ENCODE measurements around the gene SH2B2.
"Not testable (repeated sequence)": the region's sequence is repeated elsewhere in the genome, so short reads cannot be mapped to it uniquely, and the experiment has no call there.

The SH2B2 gene

GRCh38 chr7:102306916-102307677, 20.4 kb downstream of the SH2B2 start:
- DNase-seq, result peak; percentile 94

GRCh38 chr7:102310414-102310815, 23.7 kb downstream of the SH2B2 start:
- no peak for DNase-seq

DNA sequence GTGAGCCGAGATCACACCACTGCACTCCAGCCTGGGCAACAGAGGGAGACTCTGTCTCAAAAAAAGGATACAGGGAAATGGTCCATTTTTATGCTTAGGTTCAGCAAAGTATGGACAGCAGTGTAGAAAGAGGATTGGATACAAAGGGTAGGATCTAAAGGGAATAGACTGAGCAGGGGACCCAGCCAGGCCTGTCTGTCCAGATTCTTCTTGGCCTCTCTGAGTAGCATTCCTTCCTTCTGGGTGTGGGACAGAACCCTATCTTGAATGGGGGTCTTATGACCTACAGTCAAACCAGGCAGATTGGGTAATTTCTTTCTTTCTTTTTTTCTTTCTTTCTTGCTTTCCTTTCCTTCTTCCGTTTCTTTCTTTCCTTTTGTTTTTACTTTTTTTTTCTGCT, 25.6 kb downstream of the SH2B2 start:
- no peak for DNase-seq

DNA sequence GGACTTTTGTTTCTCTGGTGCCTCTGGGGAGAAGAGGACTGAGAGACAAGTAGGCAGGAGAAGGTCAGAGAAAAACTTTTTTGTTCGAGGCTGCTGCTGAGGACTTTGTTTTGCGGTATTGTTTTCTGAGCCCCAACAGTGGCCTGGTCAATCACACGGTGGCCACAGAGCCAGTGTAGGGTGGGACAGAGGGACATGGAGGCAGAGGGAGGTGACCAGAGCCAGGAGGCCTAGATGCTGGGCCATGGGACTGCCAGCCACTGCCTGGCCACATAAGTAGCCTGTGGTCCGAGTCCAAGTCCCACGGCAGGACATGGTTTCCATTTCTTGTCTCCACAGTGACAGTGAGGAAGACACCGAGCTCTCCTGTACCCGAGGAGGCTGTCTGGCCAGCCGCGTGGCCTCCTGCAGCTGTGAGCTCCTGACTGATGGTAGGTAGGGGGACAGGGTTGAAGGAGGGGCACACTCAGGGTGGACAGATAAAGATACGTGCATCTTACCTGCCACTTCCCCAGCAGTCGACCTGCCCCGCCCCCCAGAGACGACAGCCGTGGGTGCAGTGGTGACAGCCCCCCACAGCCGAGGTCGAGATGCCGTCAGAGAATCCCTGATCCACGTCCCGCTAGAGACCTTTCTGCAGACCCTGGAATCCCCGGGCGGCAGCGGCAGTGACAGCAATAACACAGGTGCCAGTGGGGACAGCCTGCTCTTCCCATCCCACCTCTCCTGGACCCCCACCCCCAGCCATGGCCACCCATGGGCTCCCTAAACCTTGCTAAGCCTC, 27.5 kb downstream of the SH2B2 start:
- DNase-seq, result no peak

DNA sequence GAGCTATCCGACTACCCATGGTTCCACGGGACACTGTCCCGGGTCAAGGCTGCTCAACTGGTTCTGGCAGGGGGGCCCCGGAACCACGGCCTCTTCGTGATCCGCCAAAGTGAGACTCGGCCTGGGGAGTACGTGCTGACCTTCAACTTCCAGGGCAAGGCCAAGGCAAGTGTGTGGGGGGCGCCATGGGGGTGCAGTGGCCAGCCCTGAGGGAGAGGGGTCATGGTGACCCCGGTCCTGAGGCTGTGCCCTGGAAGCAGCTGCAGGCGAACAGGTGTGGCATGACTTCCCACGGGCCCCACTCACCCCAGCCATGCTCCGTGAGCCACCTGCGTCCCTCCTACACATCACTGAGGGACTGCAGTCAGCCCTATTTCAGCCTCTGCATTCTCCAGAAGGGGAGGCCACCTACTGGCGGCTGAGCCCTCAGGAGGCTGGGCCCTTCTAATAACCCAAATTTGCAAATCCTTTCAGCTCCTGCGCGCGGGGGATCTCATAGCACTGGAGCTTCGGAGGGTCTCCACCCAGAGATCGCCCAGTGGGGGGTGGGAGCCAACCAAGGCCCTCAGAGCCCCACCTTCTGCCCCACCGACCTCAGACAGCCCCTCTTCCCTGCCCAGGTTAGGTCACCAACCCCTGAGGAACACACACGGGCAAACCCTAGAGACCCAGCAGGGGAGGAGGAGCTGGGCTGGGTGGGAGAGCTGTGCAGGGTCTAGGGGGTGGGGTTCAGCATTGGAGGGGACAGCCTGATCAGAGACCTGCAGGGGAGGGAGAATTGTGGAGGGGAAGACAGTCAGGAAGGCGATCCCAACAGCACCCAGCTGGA, 30.8 kb downstream of the SH2B2 start:
- no peak for DNase-seq

DNA sequence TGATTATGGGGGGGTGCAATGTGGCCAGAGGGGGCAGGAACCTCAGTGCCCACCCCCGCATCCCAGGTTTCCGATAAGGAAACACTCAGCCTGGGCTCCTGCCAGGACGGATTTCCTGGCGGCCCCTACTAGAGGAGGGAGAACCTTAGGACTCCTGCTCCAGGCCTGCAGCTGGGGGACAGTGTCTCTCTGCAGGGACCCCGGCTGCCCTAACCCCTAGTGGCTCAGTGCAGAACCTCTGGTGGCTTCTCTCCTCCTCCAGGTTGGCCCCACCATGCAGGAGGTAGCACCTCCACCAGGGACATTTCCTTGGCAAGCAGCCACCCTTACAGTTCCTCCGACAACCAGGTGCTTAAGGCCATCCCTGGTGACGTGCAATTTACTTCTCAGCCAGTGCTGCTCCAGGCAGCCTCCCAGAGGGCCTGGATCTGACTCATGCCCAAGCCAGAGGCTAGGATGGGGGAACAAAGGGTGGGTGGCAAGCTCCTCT, 31.9 kb downstream of the SH2B2 start:
- no peak for DNase-seq

GRCh38 chr7:102319671-102320070, 33.0 kb downstream of the SH2B2 start:
- DNase-seq, result no peak

- DNase-seq, result no peak
These were observed 33.5 kb downstream of the SH2B2 start for GRCh38 chr7:102320181-102320580.

- no peak for DNase-seq
These were observed 34.1 kb downstream of the SH2B2 start for GRCh38 chr7:102320601-102321350.

- DNase-seq, result peak; percentile 8
These were observed 34.9 kb downstream of the SH2B2 start for GRCh38 chr7:102321351-102322201.

- no peak for DNase-seq
These were observed 35.6 kb downstream of the SH2B2 start for GRCh38 chr7:102322202-102322715.

DNA sequence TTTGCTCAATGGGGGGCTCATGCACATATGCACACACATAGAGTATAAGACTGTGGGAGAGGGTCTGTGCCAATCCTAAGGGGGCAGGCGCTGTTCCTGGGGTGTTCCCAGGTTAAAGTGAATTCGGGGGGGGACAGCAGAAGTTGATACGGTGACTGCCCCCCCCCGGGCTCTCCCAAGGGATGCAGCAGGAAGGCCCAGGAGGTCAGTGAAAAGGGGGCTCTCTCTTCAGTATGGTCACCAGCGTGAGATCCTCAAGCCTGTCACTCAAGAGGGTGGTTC, 37.2 kb downstream of the SH2B2 start:
- no peak for DNase-seq

- not testable (repeated sequence) for DNase-seq
These were observed 38.4 kb downstream of the SH2B2 start for GRCh38 chr7:102325106-102325505.

DNA sequence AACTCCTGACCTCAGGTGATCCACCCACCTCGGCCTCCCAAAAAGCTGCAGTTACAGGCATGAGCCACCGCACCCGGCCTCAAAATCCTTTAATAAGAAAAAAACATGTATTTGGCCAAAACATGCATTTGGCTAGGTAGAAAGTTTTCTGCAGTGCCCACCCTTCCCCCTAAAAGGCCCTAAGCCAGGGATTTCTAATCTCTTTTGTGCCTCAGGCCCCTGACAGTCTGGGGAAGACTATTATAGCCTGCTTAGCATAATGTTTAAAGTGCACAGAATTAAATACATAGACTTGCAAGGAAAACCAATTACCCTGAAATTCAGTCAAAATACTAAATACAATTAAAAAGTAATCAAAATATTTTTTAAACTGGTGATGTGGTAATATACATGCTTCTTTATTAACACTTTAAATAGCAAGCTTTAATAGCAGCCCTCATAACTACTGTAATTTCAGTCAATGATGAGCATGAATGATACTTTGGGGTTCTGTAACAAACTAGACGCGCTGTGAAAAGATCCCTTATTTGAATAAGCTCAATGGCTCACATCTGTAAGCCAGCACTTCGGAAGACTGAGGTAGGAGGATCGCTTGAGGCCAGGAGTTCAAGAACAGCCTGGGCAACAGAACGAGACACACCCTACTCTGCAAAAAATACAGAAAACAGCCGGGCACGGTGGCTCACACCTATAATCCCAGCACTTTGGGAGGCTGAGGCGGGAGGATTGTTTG, 39.7 kb downstream of the SH2B2 start:
- DNase-seq, result no peak

DNA sequence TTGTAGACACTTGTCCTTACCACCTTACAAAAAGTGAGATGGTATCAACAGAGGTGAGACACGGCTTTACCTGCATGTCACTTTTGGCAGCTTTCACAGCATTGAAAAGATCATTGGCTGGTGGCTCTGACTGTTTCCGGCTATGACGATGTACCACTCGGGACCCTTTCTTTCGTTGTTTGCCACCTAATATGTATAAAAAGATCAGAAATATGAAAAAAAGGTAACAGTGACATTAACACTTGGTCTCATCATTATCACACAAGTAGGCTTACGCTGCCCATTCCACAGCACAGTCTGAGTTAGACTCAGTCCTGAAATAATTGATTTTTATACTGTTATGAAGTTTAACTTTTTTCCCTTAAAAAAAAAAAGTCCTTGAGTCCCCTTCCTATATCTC, 40.5 kb downstream of the SH2B2 start:
- DNase-seq, result not testable (repeated sequence)

DNA sequence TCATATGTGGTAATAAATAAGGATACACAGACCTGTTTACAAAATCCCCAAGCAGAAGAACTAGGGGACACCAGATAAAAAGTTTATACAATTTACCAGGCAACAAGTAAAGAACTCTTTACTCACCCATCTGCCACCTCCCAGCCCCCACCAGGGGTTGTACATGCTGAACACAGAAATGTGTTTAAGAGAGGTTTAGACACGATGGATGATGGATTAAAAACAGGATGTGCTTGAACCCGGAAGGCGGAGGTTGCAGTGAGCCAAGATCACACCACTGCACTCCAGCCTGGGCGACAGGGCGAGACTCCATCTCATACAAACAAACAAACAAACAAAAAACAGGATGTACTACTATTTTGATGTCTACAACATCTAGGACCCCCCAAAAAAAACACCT, 42.2 kb downstream of the SH2B2 start:
- DNase-seq, result not testable (repeated sequence)

DNA sequence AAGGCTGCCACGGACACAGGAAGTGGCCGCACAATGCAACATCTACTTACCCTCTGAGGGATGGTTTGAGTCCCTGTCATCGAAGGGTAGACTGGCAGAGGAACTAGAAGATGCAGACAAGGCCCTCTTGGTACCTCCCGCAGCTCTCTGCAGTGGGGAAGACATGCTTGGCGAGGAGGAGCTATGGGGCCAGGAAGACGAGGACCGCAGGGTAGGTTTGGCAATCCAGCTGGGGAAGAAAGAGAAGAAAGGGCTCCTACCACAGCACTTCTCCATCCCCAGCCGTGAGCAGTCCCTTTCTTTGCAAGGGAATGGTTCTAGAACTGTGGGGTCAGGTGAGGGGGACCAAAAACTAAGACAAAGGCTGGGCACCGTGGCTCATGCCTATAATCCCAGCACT, 42.7 kb downstream of the SH2B2 start:
- DNase-seq, result not testable (repeated sequence)

DNA sequence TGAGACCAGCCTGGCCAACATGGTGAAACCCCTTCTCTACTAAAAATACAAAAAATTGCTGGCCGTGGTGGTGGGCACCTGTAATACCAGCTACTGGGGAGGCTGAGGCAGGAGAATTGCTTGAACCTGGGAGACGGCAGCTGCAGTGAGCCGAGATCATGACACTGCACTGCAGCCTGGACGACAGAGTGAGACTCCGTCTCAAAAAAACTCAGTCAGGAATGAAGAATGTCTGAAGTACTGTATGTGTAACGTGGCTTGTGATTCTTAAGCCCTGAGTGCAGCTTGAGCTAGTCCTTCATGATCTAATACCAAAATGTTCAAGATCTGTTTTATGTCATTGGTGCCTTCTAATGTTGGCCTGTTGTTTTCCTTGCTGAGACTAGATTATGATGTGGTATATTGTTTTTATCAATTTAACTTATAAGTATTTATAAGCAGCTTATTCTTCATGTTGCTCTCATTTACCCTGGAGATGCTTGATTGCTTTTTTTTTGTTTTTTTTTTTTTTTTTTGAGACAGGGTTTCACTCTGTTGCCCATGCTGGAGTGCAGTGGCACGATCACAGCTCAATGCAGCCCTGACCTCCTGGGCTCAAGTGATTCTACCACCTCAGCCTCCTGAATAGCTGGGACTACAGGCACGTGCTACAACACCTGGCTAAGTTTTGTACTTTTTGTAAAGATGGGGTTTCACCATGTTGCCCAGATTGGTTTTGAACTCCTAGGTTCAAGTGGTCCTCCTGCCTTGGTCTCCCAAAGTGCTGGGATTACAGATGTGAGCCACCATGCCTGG, 44.2 kb downstream of the SH2B2 start:
- not testable (repeated sequence) for DNase-seq

- DNase-seq, result not testable (repeated sequence)
These were observed 48.9 kb downstream of the SH2B2 start for GRCh38 chr7:102335574-102335973.

DNA sequence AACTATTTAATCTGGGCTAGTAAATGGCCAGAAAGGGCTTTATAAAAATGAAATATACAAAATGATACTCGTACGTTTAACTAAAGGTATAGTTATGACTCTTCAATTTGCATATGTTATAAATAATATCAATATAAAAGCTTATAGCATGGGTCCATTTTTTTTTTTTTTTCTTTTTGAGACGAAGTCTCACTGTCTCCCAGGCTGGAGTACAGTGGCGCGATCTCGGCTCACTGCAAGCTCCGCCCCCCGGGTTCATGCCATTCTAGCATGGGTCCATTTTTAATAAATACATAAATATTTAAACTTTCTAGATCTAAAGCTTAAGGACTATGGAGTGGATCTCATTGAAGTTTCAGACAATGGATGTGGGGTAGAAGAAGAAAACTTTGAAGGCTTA, 50.3 kb downstream of the SH2B2 start:
- not testable (repeated sequence) for DNase-seq
